Measurements from ENCODE around the gene RNF144A. TPM values are rescaled to one million over a fixed set of nuclear protein-coding genes. Genes with fewer than 3 reads are reported as not detected.

The RNF144A gene
- polyA plus RNA-seq, 1 of the 3 experiments (the other 2 are of a cell fraction) = 15.6 TPM

GRCh38 chr2:6939071-6939470 is 21.9 kb downstream of the RNF144A start:
- Histone ChIP-seq H3K4me2 (no peak overlapping the region), H3K79me2 (ENCODE audit: insufficient read depth) (peaks cover 23% of the 10 kb centered on the region), H3K9ac (no peak overlapping the region), H3K27me3 (ENCODE audit: insufficient read depth) (no peaks in the 10 kb centered on the region), H3K9me2 (no peaks in the 10 kb centered on the region), H3K9me3 (no peaks in the 10 kb centered on the region), H4K20me1 (ENCODE audit: insufficient read depth) (peaks cover 11% of the 10 kb centered on the region), H3K27ac (ENCODE audit: low read depth in 2 of 2, low read length in 1 of 2) (no peak overlapping the region), H3F3A (replicated peaks; ENCODE audit: insufficient read depth) (no peaks in the 10 kb centered on the region), H3K4me1 (ENCODE audit: control insufficient read depth in 1 of 2, insufficient read depth in 2 of 2, low read depth in 1 of 2, low read length in 1 of 2) (peaks cover 0 to 24% of the 10 kb centered on the region in 2 experiments; a peak in 2 of 4 replicates), H3K36me3 (replicated peaks in 1 of 2; ENCODE audit: control insufficient read depth in 1 of 2, insufficient read depth in 2 of 2, low read length in 1 of 2) (peaks cover 0 to 21% of the 10 kb centered on the region in 2 experiments), H2AFZ (ENCODE audit: low read depth) (no peak overlapping the region), H3K4me3 (ENCODE audit: low read depth in 2 of 2, low read length in 1 of 2) (no peak overlapping the region)
- CTCF ChIA-PET = interaction anchor here (0.7 to 1.5 kb wide), 5 partner anchors 15 to 105 kb away, joined by 3 to 4 read pairs (median 4); no protein-coding TSS in a partner anchor
- no peak for TF ChIP-seq NRF1 (IDR thresholded peaks at IDR 0.05; ENCODE audit: low read depth, low read length)
- no peak for TF ChIP-seq PBX3 (IDR thresholded peaks at IDR 0.05)
- no peak for TF ChIP-seq RAD21 (IDR thresholded peaks at IDR 0.05; ENCODE audit: low read length)
- TF ChIP-seq MXI1 (IDR thresholded peaks at IDR 0.05; ENCODE audit: low read depth, low read length) = no peak
- no peak for TF ChIP-seq FOXM1 (IDR thresholded peaks at IDR 0.05; ENCODE audit: low read depth)
- no peak for TF ChIP-seq USF1 (IDR thresholded peaks at IDR 0.05; ENCODE audit: borderline replicate concordance, low read depth)
- no peak for TF ChIP-seq POLR2AphosphoS5 (IDR thresholded peaks at IDR 0.05; ENCODE audit: low read depth, low read length)
- no peak for TF ChIP-seq TEAD4 (IDR thresholded peaks at IDR 0.05; ENCODE audit: borderline replicate concordance, insufficient read depth)
- TF ChIP-seq TCF12 (IDR thresholded peaks at IDR 0.05) = no peak
- 79% methylated on average over 2 of the region's 2 CpGs for WGBS (ENCODE audit: low lambda C conversion rate)
- POLR2A ChIA-PET = no interaction called here
- no peak for DNase-seq

- no peaks in the 10 kb centered on the region for H3K9me3 ChIP-seq
- peaks cover 5% of the 10 kb centered on the region for H3F3A ChIP-seq (replicated peaks; ENCODE audit: insufficient read depth)
- H3K36me3 ChIP-seq (replicated peaks in 1 of 2; ENCODE audit: control insufficient read depth in 1 of 2, insufficient read depth in 2 of 2, low read length in 1 of 2) = peaks cover 3 to 30% of the 10 kb centered on the region in 2 experiments
- H3K4me3 ChIP-seq (ENCODE audit: low read depth in 2 of 2, low read length in 1 of 2) = no peak overlapping the region
- H3K4me2 ChIP-seq = no peak overlapping the region
- 97% methylated on average over 2 of the region's 2 CpGs for WGBS (ENCODE audit: low lambda C conversion rate)
- peaks cover 11% of the 10 kb centered on the region for H4K20me1 ChIP-seq (ENCODE audit: insufficient read depth)
- no peaks in the 10 kb centered on the region for H3K9me2 ChIP-seq
- H3K9ac ChIP-seq = no peak overlapping the region
- H2AFZ ChIP-seq (ENCODE audit: low read depth) = no peak overlapping the region
- no peak for DNase-seq
- POLR2A ChIA-PET = interaction anchor here (0.7 kb wide), 1 partner anchor 53 kb away, joined by 3 read pairs; no protein-coding TSS in a partner anchor
- peak overlapping the region in 1 of 2 experiments; percentile 26; a peak in 1 of 4 replicates for H3K27ac ChIP-seq (ENCODE audit: low read depth in 2 of 2, low read length in 1 of 2)
- H3K27me3 ChIP-seq (ENCODE audit: insufficient read depth) = no peaks in the 10 kb centered on the region
- H3K79me2 ChIP-seq (ENCODE audit: insufficient read depth) = peaks cover 21% of the 10 kb centered on the region
- H3K4me1 ChIP-seq (ENCODE audit: control insufficient read depth in 1 of 2, insufficient read depth in 2 of 2, low read depth in 1 of 2, low read length in 1 of 2) = peaks cover 0 to 21% of the 10 kb centered on the region in 2 experiments; a peak in 2 of 4 replicates
- CTCF ChIA-PET = interaction anchor here (0.7 to 1.5 kb wide), 3 partner anchors 8 to 1913 kb away, joined by 3 to 4 read pairs (median 3); no protein-coding TSS in a partner anchor
- no peak for TF ChIP-seq MAX (IDR thresholded peaks at IDR 0.05; ENCODE audit: low read depth)
- TF ChIP-seq TCF12 (IDR thresholded peaks at IDR 0.05) = no peak
- no peak for TF ChIP-seq EZH2phosphoT487 (IDR thresholded peaks at IDR 0.05; ENCODE audit: borderline replicate concordance, low read depth)
- no peak for TF ChIP-seq POLR2AphosphoS5 (IDR thresholded peaks at IDR 0.05; ENCODE audit: low read depth, low read length)
- TF ChIP-seq ZBTB33 (IDR thresholded peaks at IDR 0.05; ENCODE audit: borderline replicate concordance, low read depth) = no peak
- no peak for TF ChIP-seq RXRA (IDR thresholded peaks at IDR 0.05; ENCODE audit: borderline replicate concordance, low read depth)
- no peak for TF ChIP-seq FOSL2 (IDR thresholded peaks at IDR 0.05; ENCODE audit: borderline replicate concordance, low read depth)
- TF ChIP-seq RAD21 (IDR thresholded peaks at IDR 0.05; ENCODE audit: low read length) = no peak
- TF ChIP-seq TAF1 (IDR thresholded peaks at IDR 0.05; ENCODE audit: borderline replicate concordance, low read depth, low read length) = no peak
- no peak for TF ChIP-seq PBX3 (IDR thresholded peaks at IDR 0.05)
- no peak for TF ChIP-seq MEF2A (IDR thresholded peaks at IDR 0.05; ENCODE audit: borderline replicate concordance, low read depth)
- TF ChIP-seq USF2 (IDR thresholded peaks at IDR 0.05; ENCODE audit: borderline replicate concordance, low read depth, low read length) = no peak
- no peak for TF ChIP-seq MXI1 (IDR thresholded peaks at IDR 0.05; ENCODE audit: low read depth, low read length)
- no peak for TF ChIP-seq CHD2 (IDR thresholded peaks at IDR 0.05; ENCODE audit: low read length, partially characterized antibody)
- TF ChIP-seq GATA2 (CRISPR knock-in tag; IDR thresholded peaks at IDR 0.05) = no peak
- no peak for TF ChIP-seq SIN3A (IDR thresholded peaks at IDR 0.05; ENCODE audit: borderline replicate concordance, low read depth, low read length)
- no peak for TF ChIP-seq YY1 (IDR thresholded peaks at IDR 0.05; ENCODE audit: low read depth)
These were observed 23.6 kb downstream of the RNF144A start for GRCh38 chr2:6940820-6941219.
